HEK293 (cell line): ENCODE results near the gene TMEM250.

Experiments used
- GFI1B ChIP-seq: fragments of 450-650 bp; formaldehyde crosslinking; IDR thresholded peaks from 2 replicates; pipeline ENCODE4 v1.5.1; 2016; ENCODE audit warnings: missing biosample characterization, missing genetic modification characterization
- GLI4 ChIP-seq: fragments of 450-650 bp; formaldehyde crosslinking; IDR thresholded peaks from 2 replicates; pipeline ENCODE4 v1.5.1; 2016; ENCODE audit warnings: missing biosample characterization, missing genetic modification characterization
- PATZ1 ChIP-seq: fragments of 450-650 bp; formaldehyde crosslinking; IDR thresholded peaks from 2 replicates; pipeline ENCODE4 v1.5.1; 2016; ENCODE audit warnings: missing biosample characterization, missing genetic modification characterization
- SCRT2 ChIP-seq: fragments of 450-650 bp; formaldehyde crosslinking; IDR thresholded peaks from 2 replicates; pipeline ENCODE4 v1.5.1; 2016; ENCODE audit warnings: missing biosample characterization, missing genetic modification characterization
- SP3 ChIP-seq: fragments of 450-650 bp; formaldehyde crosslinking; IDR thresholded peaks from 2 replicates; pipeline ENCODE4 v1.5.1; 2016; ENCODE audit warnings: missing biosample characterization, missing genetic modification characterization
- TSHZ1 ChIP-seq: fragments of 450-650 bp; formaldehyde crosslinking; IDR thresholded peaks from 2 replicates; pipeline ENCODE4 v1.5.1; 2016; ENCODE audit warnings: missing biosample characterization, missing genetic modification characterization, borderline replicate concordance
- YY1 ChIP-seq: fragments of 450-650 bp; formaldehyde crosslinking; IDR thresholded peaks from 2 replicates; pipeline ENCODE4 v1.5.1; 2018; ENCODE audit warnings: missing biosample characterization, missing genetic modification characterization
- ZBTB1 ChIP-seq: fragments of 450-650 bp; formaldehyde crosslinking; IDR thresholded peaks from 2 replicates; pipeline ENCODE4 v1.5.1; 2016; ENCODE audit warnings: missing biosample characterization, missing genetic modification characterization
- ZBTB11 ChIP-seq: fragments of 450-650 bp; formaldehyde crosslinking; conservative IDR thresholded peaks from 2 replicates; pipeline ENCODE4 v1.5.1; 2016; ENCODE audit warnings: low read depth, missing biosample characterization, missing genetic modification characterization
- ZBTB21 ChIP-seq: fragments of 450-650 bp; formaldehyde crosslinking; IDR thresholded peaks from 2 replicates; pipeline ENCODE4 v1.5.1; 2017; ENCODE audit warnings: missing biosample characterization, missing genetic modification characterization
- ZBTB44 ChIP-seq: fragments of 450-650 bp; IDR thresholded peaks from 2 replicates; pipeline ENCODE4 v1.5.1; 2018; ENCODE audit warnings: missing biosample characterization, mild to moderate bottlenecking, missing genetic modification characterization
- ZFHX2 ChIP-seq: fragments of 450-650 bp; formaldehyde crosslinking; conservative IDR thresholded peaks from 2 replicates; pipeline ENCODE4 v1.5.1; 2016; ENCODE audit warnings: missing biosample characterization, missing genetic modification characterization
- ZNF19 ChIP-seq: fragments of 450-650 bp; formaldehyde crosslinking; IDR thresholded peaks from 2 replicates; pipeline ENCODE4; 2016; ENCODE audit warnings: missing biosample characterization, missing genetic modification characterization, low read depth
- ZNF2 ChIP-seq: fragments of 450-650 bp; formaldehyde crosslinking; IDR thresholded peaks from 2 replicates; pipeline ENCODE4 v1.5.1; 2016; ENCODE audit warnings: missing biosample characterization, missing genetic modification characterization
- ZNF404 ChIP-seq: fragments of 450-650 bp; formaldehyde crosslinking; IDR thresholded peaks from 2 replicates; pipeline ENCODE4 v1.5.1; 2017; ENCODE audit warnings: missing biosample characterization, missing genetic modification characterization
- ZNF423 ChIP-seq: fragments of 450-650 bp; formaldehyde crosslinking; IDR thresholded peaks from 2 replicates; pipeline ENCODE4 v1.5.1; 2016; ENCODE audit warnings: missing biosample characterization, missing genetic modification characterization
- ZNF449 ChIP-seq: fragments of 450-650 bp; formaldehyde crosslinking; IDR thresholded peaks from 2 replicates; pipeline ENCODE4 v1.5.1; 2017; ENCODE audit warnings: missing biosample characterization, mild to moderate bottlenecking, missing genetic modification characterization, moderate library complexity
- ZNF473 ChIP-seq: fragments of 450-650 bp; formaldehyde crosslinking; IDR thresholded peaks from 2 replicates; pipeline ENCODE4 v1.5.1; 2017; ENCODE audit warnings: missing biosample characterization, missing genetic modification characterization
- ZNF48 ChIP-seq: fragments of 450-650 bp; formaldehyde crosslinking; IDR thresholded peaks from 2 replicates; pipeline ENCODE4 v1.5.1; 2016; ENCODE audit warnings: missing biosample characterization, missing genetic modification characterization
- ZNF501 ChIP-seq: fragments of 450-650 bp; formaldehyde crosslinking; IDR thresholded peaks from 2 replicates; pipeline ENCODE4 v1.5.1; 2016; ENCODE audit warnings: missing biosample characterization, missing genetic modification characterization
- ZNF510 ChIP-seq: fragments of 450-650 bp; formaldehyde crosslinking; IDR thresholded peaks from 2 replicates; pipeline ENCODE4 v1.5.1; 2018; ENCODE audit warnings: mild to moderate bottlenecking, missing genetic modification characterization, missing biosample characterization; ENCODE audit not compliant: insufficient replicate concordance
- ZNF555 ChIP-seq: fragments of 450-650 bp; formaldehyde crosslinking; conservative IDR thresholded peaks from 2 replicates; pipeline ENCODE4 v1.5.1; 2017; ENCODE audit warnings: missing biosample characterization, mild to moderate bottlenecking, missing genetic modification characterization, inconsistent platforms
- ZNF560 ChIP-seq: fragments of 450-650 bp; formaldehyde crosslinking; IDR thresholded peaks from 2 replicates; pipeline ENCODE4 v1.5.1; 2017; ENCODE audit warnings: missing biosample characterization, missing genetic modification characterization, borderline replicate concordance
- ZNF610 ChIP-seq: fragments of 450-650 bp; formaldehyde crosslinking; IDR thresholded peaks from 2 replicates; pipeline ENCODE4 v1.5.1; 2016; ENCODE audit warnings: missing biosample characterization, missing genetic modification characterization, borderline replicate concordance
- ZNF660 ChIP-seq: fragments of 450-650 bp; IDR thresholded peaks from 2 replicates; pipeline ENCODE4 v1.5.1; 2018; ENCODE audit warnings: missing biosample characterization, mild to moderate bottlenecking, missing genetic modification characterization

The TMEM250 gene

GRCh38 chr9:136109351-136110081 is 9.2 kb downstream of the TMEM250 start (continued):
- TF ChIP-seq PATZ1 (tag by site-specific recombination) (peak; percentile 91), ZNF423 (tag by site-specific recombination) (peak; percentile 98), ZFHX2 (tag by site-specific recombination) (peak; percentile 84), ZNF555 (no peak), ZNF404 (tag by site-specific recombination) (no peak), ZNF501 (tag by site-specific recombination) (peak; percentile 70; the same call in 1 of the 2 replicates), ZNF660 (tag by site-specific recombination) (peak; percentile 99), ZBTB1 (tag by site-specific recombination) (peak; percentile 92), ZNF2 (tag by site-specific recombination) (0 out of 2 replicates have a peak, but pooled peaks have one; percentile 28), GFI1B (no peak), ZBTB21 (0 out of 2 replicates have a peak, but pooled peaks have one; percentile 14), ZBTB44 (tag by site-specific recombination) (peak; percentile 100), GLI4 (tag by site-specific recombination) (no peak), TSHZ1 (tag by site-specific recombination) (peak; percentile 89; the same call in 1 of the 2 replicates), ZNF473 (no peak), SP3 (peak; percentile 79), ZBTB11 (tag by site-specific recombination) (0 out of 2 replicates have a peak, but pooled peaks have one; percentile 51), YY1 (tag by site-specific recombination) (peak; percentile 67; the same call in 1 of the 2 replicates), ZNF449 (peak; percentile 89), ZNF48 (tag by site-specific recombination) (no peak), SCRT2 (tag by site-specific recombination) (no peak), ZNF560 (tag by site-specific recombination) (no peak), ZNF510 (tag by site-specific recombination) (no peak), ZNF610 (tag by site-specific recombination) (peak; percentile 93), ZNF19 (tag by site-specific recombination) (no peak)
